ENCODE data around the gene RGS7. TPM values are rescaled to one million over a fixed set of nuclear protein-coding genes. Genes with fewer than 3 reads are reported as not detected.

RGS7 gene
- total and polyA plus RNA-seq, 10 of the 15 experiments (the other 5 are each of a cell fraction or from before 2014, with no cell fraction given), result not detected

- ChIA-PET SMC1A (ENCODE audit: uncharacterized antibody, unreplicated experiment) (no interaction called here), CTCF (no interaction called here), RAD21 (ENCODE audit: unreplicated experiment) (no interaction called here), POLR2A (no interaction called here)
- intact Hi-C loops (cut with micrococcal nuclease; ENCODE audit: unreplicated experiment), result no loop called here
- ATAC-seq (no peak), FAIRE-seq (no peak), DNase-seq (ENCODE audit: low read depth, low spot score) (no peak)
- BruUV-seq (replicated peaks), result no TSS peak
- no peak overlapping the region for H2AFZ ChIP-seq (ENCODE audit: control insufficient read depth, low read depth, low read length)
- no peaks in the 10 kb centered on the region for H3K4me1 ChIP-seq (ENCODE audit: control insufficient read depth, insufficient read depth, low read length)
- no peak overlapping the region for H3K9ac ChIP-seq (ENCODE audit: control insufficient read depth, insufficient read depth, low read length)
- no peak overlapping the region for H3K4me2 ChIP-seq (ENCODE audit: control insufficient read depth, insufficient read depth)
- no peaks in the 10 kb centered on the region for H3K36me3 ChIP-seq (ENCODE audit: control insufficient read depth in 2 of 2, insufficient read depth in 2 of 2, low read length in 1 of 2)
- no peaks in the 10 kb centered on the region for H3K27me3 ChIP-seq (replicated peaks in 1 of 2; ENCODE audit: control insufficient read depth in 2 of 2, insufficient read depth in 2 of 2, low read length in 1 of 2)
- TF ChIP-seq USF2 (IDR thresholded peaks at IDR 0.05; ENCODE audit: borderline replicate concordance, low read depth, low read length) (no peak), PRDM15 (CRISPR knock-in tag; IDR thresholded peaks at IDR 0.05) (no peak), JUND (IDR thresholded peaks at IDR 0.05; ENCODE audit: low read depth, low read length) (no peak), CTCF (IDR thresholded peaks at IDR 0.05 in 2 of 3, conservative IDR thresholded peaks at IDR 0.05 in 1 of 3; ENCODE audit: control insufficient read depth in 2 of 3, extremely low read depth in 1 of 3, insufficient read depth in 1 of 3, low read depth in 3 of 3, low read length in 3 of 3) (no peak), ZNF592 (IDR thresholded peaks at IDR 0.05) (no peak), TBL1XR1 (IDR thresholded peaks at IDR 0.05; ENCODE audit: low read depth, low read length) (no peak), JUNB (IDR thresholded peaks at IDR 0.05) (no peak), NFIC (IDR thresholded peaks at IDR 0.05; ENCODE audit: low read depth, low read length) (no peak), LARP7 (IDR thresholded peaks at IDR 0.05) (no peak), GABPA (IDR thresholded peaks at IDR 0.05; ENCODE audit: low read depth) (no peak), SPI1 (IDR thresholded peaks at IDR 0.05; ENCODE audit: borderline replicate concordance, insufficient read depth, low read depth, low read length) (no peak), CREB1 (IDR thresholded peaks at IDR 0.05; ENCODE audit: low read depth) (no peak), RCOR1 (conservative IDR thresholded peaks at IDR 0.05; ENCODE audit: low read depth, low read length) (no peak)
- no peak overlapping the region for H3K4me3 ChIP-seq
- no peaks in the 10 kb centered on the region for H3K79me2 ChIP-seq (ENCODE audit: control insufficient read depth, insufficient read depth, low read length)
- H3K27ac ChIP-seq (ENCODE audit: control insufficient read depth, insufficient read depth), result no peak overlapping the region
- no peaks in the 10 kb centered on the region for H3K9me3 ChIP-seq (replicated peaks; ENCODE audit: control insufficient read depth, insufficient read depth, low read length)
- in situ Hi-C loops (cut with MboI), result no loop called here
- no peaks in the 10 kb centered on the region for H4K20me1 ChIP-seq (ENCODE audit: control insufficient read depth, insufficient read depth)
- WGBS (ENCODE audit: insufficient coverage, insufficient replicate concordance, low lambda C conversion rate, missing lambda C conversion rate), result 42% methylated on average over 1 of the region's 1 CpG
These were observed 560.0 kb downstream of the RGS7 start for GRCh38 chr1:240797050-240797449.

Data from GM12878 (cell line).